Astrocyte (in vitro differentiated cells and primary cell): Measurements from ENCODE around the gene TAF8.

ENCODE experiments used
- CTCF ChIP-seq: IDR thresholded peaks from 2 replicates; pipeline ENCODE4 v1.5.1; 2011; ENCODE audit warnings: low read depth, mild to moderate bottlenecking, inconsistent platforms, low read length, moderate library complexity; ENCODE audit not compliant: insufficient read depth
- EZH2 ChIP-seq: IDR thresholded peaks from 2 replicates; pipeline ENCODE4 v1.6.1; 2012; ENCODE audit warnings: mild to moderate bottlenecking, low read length, inconsistent platforms; ENCODE audit not compliant: insufficient read depth

- TF ChIP-seq CTCF = no peak
- no peak for TF ChIP-seq EZH2
These were observed 402 bp upstream of the TAF8 start for GRCh38 chr6:42049948-42050296.
